ENCODE results near the gene EIF4B. TPM values are rescaled to one million over a fixed set of nuclear protein-coding genes. Genes with fewer than 3 reads are reported as not detected.
A peak's percentile ranks its signal among the peaks of the same experiment; 100 is the strongest.

Gene EIF4B
- total and polyA plus RNA-seq, 9 of the 15 experiments (the other 6 are each of a cell fraction or from before 2014, with no cell fraction given): 138 to 669 (median 552) TPM

DNA sequence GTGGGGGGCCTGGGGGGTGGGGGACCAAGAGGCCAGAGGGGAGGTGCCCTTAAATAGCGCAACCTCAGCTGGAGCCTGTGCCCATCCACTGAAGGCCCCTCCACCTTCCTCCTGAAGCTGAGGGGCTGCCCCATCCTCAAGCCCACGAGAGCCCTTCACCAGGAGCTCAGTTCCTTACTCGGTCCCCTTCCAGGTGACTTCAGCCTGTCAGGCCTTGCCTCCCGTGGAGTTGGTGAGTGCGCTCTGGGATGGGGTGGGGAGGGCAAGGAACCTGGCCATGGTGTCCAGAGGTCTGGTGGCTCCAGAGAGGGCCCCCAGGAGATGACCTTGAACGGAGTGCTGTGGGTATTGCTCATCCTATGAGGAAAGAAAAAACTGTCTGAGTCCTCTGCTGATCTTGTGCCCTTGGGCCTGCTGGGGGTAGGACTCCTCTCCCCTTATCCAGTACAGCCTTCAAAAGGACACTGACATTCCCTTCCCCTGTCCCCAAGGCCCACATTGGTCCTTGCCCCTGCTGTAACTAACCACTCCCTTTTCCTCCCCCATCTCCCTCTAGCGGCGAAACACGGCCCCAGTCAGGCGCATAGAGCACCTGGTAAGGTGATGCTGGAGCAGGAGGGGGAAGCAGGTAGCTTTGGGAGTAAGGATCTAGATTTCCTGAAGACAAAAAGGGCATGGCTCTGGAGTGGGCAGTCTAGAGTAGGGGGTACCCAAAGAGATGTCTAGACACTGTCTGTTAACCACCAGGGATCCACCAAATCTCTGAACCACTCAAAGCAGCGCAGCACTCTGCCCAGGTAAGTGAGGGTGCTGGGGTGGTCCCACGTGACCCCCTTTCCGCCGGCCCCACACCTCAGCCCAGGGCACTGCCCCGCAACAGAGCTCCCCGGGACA is 47.2 kb downstream of the EIF4B start (continued):
- TF ChIP-seq ZEB2 (IDR thresholded peaks at IDR 0.05): peak; percentile 90
- TF ChIP-seq, protein P1, sequence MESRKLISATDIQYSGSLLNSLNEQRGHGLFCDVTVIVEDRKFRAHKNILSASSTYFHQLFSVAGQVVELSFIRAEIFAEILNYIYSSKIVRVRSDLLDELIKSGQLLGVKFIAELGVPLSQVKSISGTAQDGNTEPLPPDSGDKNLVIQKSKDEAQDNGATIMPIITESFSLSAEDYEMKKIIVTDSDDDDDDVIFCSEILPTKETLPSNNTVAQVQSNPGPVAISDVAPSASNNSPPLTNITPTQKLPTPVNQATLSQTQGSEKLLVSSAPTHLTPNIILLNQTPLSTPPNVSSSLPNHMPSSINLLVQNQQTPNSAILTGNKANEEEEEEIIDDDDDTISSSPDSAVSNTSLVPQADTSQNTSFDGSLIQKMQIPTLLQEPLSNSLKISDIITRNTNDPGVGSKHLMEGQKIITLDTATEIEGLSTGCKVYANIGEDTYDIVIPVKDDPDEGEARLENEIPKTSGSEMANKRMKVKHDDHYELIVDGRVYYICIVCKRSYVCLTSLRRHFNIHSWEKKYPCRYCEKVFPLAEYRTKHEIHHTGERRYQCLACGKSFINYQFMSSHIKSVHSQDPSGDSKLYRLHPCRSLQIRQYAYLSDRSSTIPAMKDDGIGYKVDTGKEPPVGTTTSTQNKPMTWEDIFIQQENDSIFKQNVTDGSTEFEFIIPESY (CRISPR knock-in tag; IDR thresholded peaks at IDR 0.05): no peak

DNA sequence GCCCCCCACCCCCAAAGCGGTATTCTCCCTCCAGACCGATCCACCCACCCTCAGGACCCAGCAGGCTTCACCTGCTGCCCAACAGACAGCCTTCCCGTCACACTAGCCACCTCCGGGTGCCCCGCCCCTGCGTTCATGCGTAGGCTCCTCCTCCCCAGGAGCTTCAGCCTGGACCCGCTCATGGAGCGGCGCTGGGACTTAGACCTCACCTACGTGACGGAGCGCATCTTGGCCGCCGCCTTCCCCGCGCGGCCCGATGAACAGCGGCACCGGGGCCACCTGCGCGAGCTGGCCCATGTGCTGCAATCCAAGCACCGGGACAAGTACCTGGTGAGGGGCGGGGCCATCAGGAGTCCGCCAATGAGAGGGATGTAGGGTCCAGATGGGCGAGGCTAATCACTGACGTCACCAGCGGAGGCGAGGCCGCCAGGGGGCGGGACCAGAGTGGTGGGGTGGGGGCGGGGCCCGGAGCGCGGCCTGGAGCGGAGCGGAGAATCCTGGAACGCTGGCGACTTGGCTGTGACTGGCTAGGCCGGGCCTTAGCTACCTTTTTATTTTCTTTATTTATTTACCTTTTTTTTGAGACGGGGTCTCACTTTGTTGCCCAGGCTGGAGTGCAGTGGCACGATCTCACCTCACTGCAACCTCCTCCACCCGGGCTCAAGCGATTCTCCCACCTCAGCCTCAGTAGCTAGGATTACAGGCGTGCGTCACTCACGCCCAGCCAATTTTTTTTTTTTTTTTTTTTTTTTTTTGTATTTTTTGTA is 48.0 kb downstream of the EIF4B start:
- ChIA-PET POLR2A (interaction anchor here (0.6 to 2.1 kb wide), 11 partner anchors 9 to 165 kb away, joined by 3 to 8 read pairs (median 4); partner anchors contain the start of gene EIF4B), CTCF (ENCODE audit: low intra/inter-chr PET ratio) (interaction anchor here (0.6 kb wide), 1 partner anchor 439 kb away, joined by 6 read pairs; no protein-coding TSS in a partner anchor)
- Histone ChIP-seq H3K4me2 (ENCODE audit: insufficient read depth, low read length) (peak overlapping the region; percentile 87), H4K20me1 (replicated peaks; ENCODE audit: control insufficient read depth, insufficient read depth, low read length) (no peaks in the 10 kb centered on the region), H3K79me2 (ENCODE audit: control insufficient read depth, insufficient read depth, low read length) (peaks cover 7% of the 10 kb centered on the region; the same call in 2 of the 3 replicates), H3K27ac (ENCODE audit: extremely low read depth, low read depth, low read length) (peak overlapping the region; percentile 61), H3K4me3 (peak overlapping the region; percentile 67), H3K9me1 (ENCODE audit: control insufficient read depth, insufficient read depth, low read length) (no peaks in the 10 kb centered on the region), H3K9me3 (replicated peaks; ENCODE audit: control insufficient read depth, insufficient read depth, low read depth, low read length) (no peaks in the 10 kb centered on the region), H3K36me3 (ENCODE audit: control insufficient read depth, insufficient read depth, low read length) (peaks cover 2% of the 10 kb centered on the region; the same call in 1 of the 3 replicates), H3K4me1 (replicated peaks in 1 of 2; ENCODE audit: control insufficient read depth in 2 of 2, insufficient read depth in 2 of 2, low read length in 2 of 2) (peaks cover 34 to 86% of the 10 kb centered on the region in 2 experiments), H3K9ac (ENCODE audit: insufficient read depth in 1 of 2, low read depth in 2 of 2, low read length in 2 of 2) (peak overlapping the region; percentile 52 to 93), H2AFZ (ENCODE audit: low read depth, low read length) (peak overlapping the region; percentile 93), H3K27me3 (ENCODE audit: control insufficient read depth in 2 of 2, insufficient read depth in 2 of 2, low read length in 2 of 2) (no peaks in the 10 kb centered on the region)
- peak; percentile 93 to 97 (median 95) for DNase-seq (ENCODE audit: extremely low read depth in 1 of 4, low spot score in 3 of 4)
- intact Hi-C loops (cut with micrococcal nuclease): no loop called here
- WGBS (ENCODE audit: insufficient coverage, low coverage, missing lambda C conversion rate): 0% methylated on average over 16 of the region's 48 CpGs
- no TSS peak for BruUV-seq (replicated peaks)
- ATAC-seq: peak; percentile 89
- peak; percentile 94 for FAIRE-seq
- in situ Hi-C loops (cut with MboI): no loop called here
- peak; percentile 92 for TF ChIP-seq CTBP1 (IDR thresholded peaks at IDR 0.05; ENCODE audit: borderline replicate concordance)
- TF ChIP-seq, protein P2, sequence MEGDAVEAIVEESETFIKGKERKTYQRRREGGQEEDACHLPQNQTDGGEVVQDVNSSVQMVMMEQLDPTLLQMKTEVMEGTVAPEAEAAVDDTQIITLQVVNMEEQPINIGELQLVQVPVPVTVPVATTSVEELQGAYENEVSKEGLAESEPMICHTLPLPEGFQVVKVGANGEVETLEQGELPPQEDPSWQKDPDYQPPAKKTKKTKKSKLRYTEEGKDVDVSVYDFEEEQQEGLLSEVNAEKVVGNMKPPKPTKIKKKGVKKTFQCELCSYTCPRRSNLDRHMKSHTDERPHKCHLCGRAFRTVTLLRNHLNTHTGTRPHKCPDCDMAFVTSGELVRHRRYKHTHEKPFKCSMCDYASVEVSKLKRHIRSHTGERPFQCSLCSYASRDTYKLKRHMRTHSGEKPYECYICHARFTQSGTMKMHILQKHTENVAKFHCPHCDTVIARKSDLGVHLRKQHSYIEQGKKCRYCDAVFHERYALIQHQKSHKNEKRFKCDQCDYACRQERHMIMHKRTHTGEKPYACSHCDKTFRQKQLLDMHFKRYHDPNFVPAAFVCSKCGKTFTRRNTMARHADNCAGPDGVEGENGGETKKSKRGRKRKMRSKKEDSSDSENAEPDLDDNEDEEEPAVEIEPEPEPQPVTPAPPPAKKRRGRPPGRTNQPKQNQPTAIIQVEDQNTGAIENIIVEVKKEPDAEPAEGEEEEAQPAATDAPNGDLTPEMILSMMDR (IDR thresholded peaks at IDR 0.05 in 2 of 3, conservative IDR thresholded peaks at IDR 0.05 in 1 of 3; ENCODE audit: insufficient read depth in 2 of 3, low read depth in 1 of 3, low read length in 3 of 3): no peak
- no peak for TF ChIP-seq ESRRB (CRISPR knock-in tag; IDR thresholded peaks at IDR 0.05; ENCODE audit: borderline replicate concordance)
- no peak for TF ChIP-seq ZNF695 (CRISPR knock-in tag; IDR thresholded peaks at IDR 0.05)
- TF ChIP-seq SIRT6 (IDR thresholded peaks at IDR 0.05; ENCODE audit: low read depth, low read length): no peak
- peak; percentile 85 for TF ChIP-seq CREM (IDR thresholded peaks at IDR 0.05; ENCODE audit: low read depth)
- TF ChIP-seq RUNX1 (IDR thresholded peaks at IDR 0.05; ENCODE audit: low read depth): 0 out of 2 replicates have a peak, but pooled peaks have one; percentile 28
- TF ChIP-seq, protein P3, sequence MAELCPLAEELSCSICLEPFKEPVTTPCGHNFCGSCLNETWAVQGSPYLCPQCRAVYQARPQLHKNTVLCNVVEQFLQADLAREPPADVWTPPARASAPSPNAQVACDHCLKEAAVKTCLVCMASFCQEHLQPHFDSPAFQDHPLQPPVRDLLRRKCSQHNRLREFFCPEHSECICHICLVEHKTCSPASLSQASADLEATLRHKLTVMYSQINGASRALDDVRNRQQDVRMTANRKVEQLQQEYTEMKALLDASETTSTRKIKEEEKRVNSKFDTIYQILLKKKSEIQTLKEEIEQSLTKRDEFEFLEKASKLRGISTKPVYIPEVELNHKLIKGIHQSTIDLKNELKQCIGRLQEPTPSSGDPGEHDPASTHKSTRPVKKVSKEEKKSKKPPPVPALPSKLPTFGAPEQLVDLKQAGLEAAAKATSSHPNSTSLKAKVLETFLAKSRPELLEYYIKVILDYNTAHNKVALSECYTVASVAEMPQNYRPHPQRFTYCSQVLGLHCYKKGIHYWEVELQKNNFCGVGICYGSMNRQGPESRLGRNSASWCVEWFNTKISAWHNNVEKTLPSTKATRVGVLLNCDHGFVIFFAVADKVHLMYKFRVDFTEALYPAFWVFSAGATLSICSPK (IDR thresholded peaks at IDR 0.05; ENCODE audit: borderline replicate concordance): peak; percentile 71; the same call in 1 of the 2 replicates
